Smooth muscle cell (in vitro differentiated cells): ENCODE measurements around the gene SEMA3G. TPM values are rescaled to one million over a fixed set of nuclear protein-coding genes. Genes with fewer than 3 reads are reported as not detected.

Source experiments
- DNase-seq: peaks from one replicate; lab custom pipeline; 2025; ENCODE audit not compliant: unreplicated experiment; lab: John Stamatoyannopoulos, UW
- H2AFZ ChIP-seq: fragments of 200-600 bp; sonication (generic); 2 replicates; pipeline ENCODE4 v1.6.0; 2016; ENCODE audit warnings: antibody characterized with exemption, low read depth, mild to moderate bottlenecking
- H3F3A ChIP-seq: fragments of 200-600 bp; sonication (generic); 2 replicates; pipeline ENCODE4 v1.6.0; 2017; ENCODE audit warnings: antibody characterized with exemption, low read depth
- H3K27ac ChIP-seq: fragments of 200-600 bp; sonication (generic); 2 replicates; pipeline ENCODE4 v1.5.1; 2016; ENCODE audit warnings: low read depth, mild to moderate bottlenecking
- H3K27me3 ChIP-seq: fragments of 200-600 bp; sonication (generic); 2 replicates; pipeline ENCODE4 v1.6.1; 2016; ENCODE audit warnings: low read depth, mild to moderate bottlenecking
- H3K36me3 ChIP-seq: fragments of 200-600 bp; sonication (generic); 2 replicates; pipeline ENCODE4 v1.5.1; 2016; ENCODE audit warnings: low read depth
- H3K4me1 ChIP-seq: fragments of 200-600 bp; sonication (generic); 2 replicates; pipeline ENCODE4 v1.5.1; 2016; ENCODE audit warnings: low read depth
- H3K4me2 ChIP-seq: fragments of 200-600 bp; sonication (generic); 2 replicates; pipeline ENCODE4 v1.6.0; 2016; ENCODE audit warnings: mild to moderate bottlenecking
- H3K4me3 ChIP-seq: fragments of 200-600 bp; sonication (generic); 2 replicates; pipeline ENCODE4 v1.5.1; 2016; ENCODE audit warnings: mild to moderate bottlenecking
- H3K79me2 ChIP-seq: fragments of 200-600 bp; sonication (generic); 2 replicates; pipeline ENCODE4 v1.6.0; 2016; ENCODE audit warnings: low read depth, mild to moderate bottlenecking
- H3K9ac ChIP-seq: fragments of 200-600 bp; sonication (generic); 2 replicates; pipeline ENCODE4 v1.6.0; 2016; ENCODE audit warnings: low read depth
- H3K9me3 ChIP-seq: fragments of 200-600 bp; sonication (generic); replicated peaks from 2 replicates; pipeline ENCODE4 v1.5.1; 2016; ENCODE audit warnings: low read depth
- H4K20me1 ChIP-seq: fragments of 200-600 bp; sonication (generic); 2 replicates; pipeline ENCODE4 v1.6.0; 2016; ENCODE audit warnings: low read depth
- CTCF ChIP-seq: fragments of 200-600 bp; sonication (generic); IDR thresholded peaks from 2 replicates; pipeline ENCODE4 v1.5.1; 2017; ENCODE audit warnings: borderline replicate concordance, mild to moderate bottlenecking, antibody characterized with exemption; ENCODE audit not compliant: insufficient read depth, poor library complexity, severe bottlenecking
- WGBS: methylation state at CpG from one replicate; pipeline ENCODE4 v1.1.7; 2016; ENCODE audit warnings: low lambda C conversion rate; 5-methylcytosine and 5-hydroxymethylcytosine counted together
- polyA plus RNA-seq: library from polyadenylated mRNA; unstranded; fragments of >200 nt; fragmentation: Nextera tagmentation; extraction: Ambion mirVana; gene quantifications from 2 replicates; pipeline ENCODE4 v1.2.1, GENCODE V29; 2016
- total RNA-seq: library from RNA; depleted of rRNA; stranded (reverse); fragments of >200 nt; gene quantifications from 2 replicates; pipeline ENCODE4 v1.2.3, GENCODE V29; 2014

The SEMA3G gene
- total and polyA plus RNA-seq, 2 experiments from 2014 or later = 0.09 TPM

DNA sequence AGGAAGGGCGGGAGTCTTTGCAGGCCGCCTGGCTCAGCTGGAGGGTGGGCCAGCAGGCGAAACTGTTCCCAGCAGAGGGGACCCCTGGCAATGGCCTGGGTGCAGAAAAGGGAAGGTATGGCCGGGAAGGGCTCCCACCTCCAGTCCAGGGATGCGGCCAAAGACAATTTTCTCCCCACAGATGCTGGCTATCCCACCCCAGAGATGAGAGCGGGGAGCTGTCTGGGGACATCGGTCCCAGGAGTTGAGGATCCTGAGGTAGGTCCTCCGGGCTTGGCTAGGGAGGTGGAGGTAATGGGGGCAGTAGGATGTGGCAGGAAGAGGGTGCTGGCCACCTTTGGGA is 1.7 kb downstream of the SEMA3G start:
- Histone ChIP-seq H3K27ac (no peak overlapping the region), H3K4me2 (no peak overlapping the region), H3K9me3 (no peaks in the 10 kb centered on the region), H4K20me1 (no peaks in the 10 kb centered on the region), H3K27me3 (no peaks in the 10 kb centered on the region), H3K9ac (no peak overlapping the region), H3F3A (no peaks in the 10 kb centered on the region), H3K4me3 (no peak overlapping the region), H2AFZ (no peak overlapping the region), H3K4me1 (no peaks in the 10 kb centered on the region), H3K79me2 (no peaks in the 10 kb centered on the region), H3K36me3 (no peaks in the 10 kb centered on the region)
- no peak for DNase-seq
- TF ChIP-seq CTCF = no peak
- 93% methylated on average over 8 of the region's 8 CpGs for WGBS

DNA sequence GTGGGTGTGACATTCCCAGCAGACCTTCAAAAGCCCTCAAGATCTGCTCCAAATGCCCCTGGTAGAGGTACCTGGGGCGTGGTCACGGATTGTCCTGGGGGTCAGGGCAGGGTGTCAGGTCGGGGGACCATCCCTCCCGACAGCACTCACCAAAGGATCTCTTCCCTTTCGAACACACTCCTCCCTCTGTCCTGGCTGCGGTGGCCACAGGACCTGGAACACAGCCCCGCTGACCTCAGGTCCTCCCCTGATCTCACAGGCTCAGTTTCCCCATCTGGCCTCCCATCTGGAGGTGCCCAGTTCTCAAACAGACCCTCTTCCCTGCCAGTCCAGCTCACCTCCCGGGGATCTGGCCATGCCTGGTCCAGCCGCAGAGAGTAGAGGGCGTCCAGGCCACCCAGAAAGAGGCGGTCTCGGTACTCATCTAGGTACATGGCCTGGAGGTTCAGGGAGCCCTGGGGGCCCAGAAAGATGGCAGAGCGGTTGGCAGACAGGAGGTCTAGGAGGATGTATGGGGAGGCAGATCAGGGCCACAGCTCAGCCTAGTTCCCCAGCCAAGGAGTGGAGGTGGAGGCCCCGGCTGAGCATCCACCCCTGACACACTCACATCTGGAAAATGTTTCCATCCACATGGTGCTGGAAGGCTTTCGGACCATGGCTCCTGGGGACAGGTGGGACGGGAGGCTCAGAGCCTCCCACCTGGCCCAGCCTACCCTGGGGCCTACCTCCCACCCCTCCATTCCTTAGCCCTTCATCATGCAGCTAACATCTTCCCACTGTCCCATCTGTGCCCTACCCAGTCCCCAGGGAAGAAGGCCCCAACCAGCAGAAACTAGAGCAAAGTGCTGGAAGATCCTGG is 2.3 kb downstream of the SEMA3G start:
- no peak overlapping the region for H3K27ac ChIP-seq
- H3K9me3 ChIP-seq = no peaks in the 10 kb centered on the region
- H3K36me3 ChIP-seq = no peaks in the 10 kb centered on the region
- no peak overlapping the region for H3K9ac ChIP-seq
- 93% methylated on average over 16 of the region's 16 CpGs for WGBS
- H3K4me2 ChIP-seq = no peak overlapping the region
- no peak overlapping the region for H2AFZ ChIP-seq
- DNase-seq = no peak
- no peaks in the 10 kb centered on the region for H4K20me1 ChIP-seq
- H3K79me2 ChIP-seq = no peaks in the 10 kb centered on the region
- no peak overlapping the region for H3K4me3 ChIP-seq
- no peaks in the 10 kb centered on the region for H3F3A ChIP-seq
- no peaks in the 10 kb centered on the region for H3K27me3 ChIP-seq
- H3K4me1 ChIP-seq = no peaks in the 10 kb centered on the region
- no peak for TF ChIP-seq CTCF

DNA sequence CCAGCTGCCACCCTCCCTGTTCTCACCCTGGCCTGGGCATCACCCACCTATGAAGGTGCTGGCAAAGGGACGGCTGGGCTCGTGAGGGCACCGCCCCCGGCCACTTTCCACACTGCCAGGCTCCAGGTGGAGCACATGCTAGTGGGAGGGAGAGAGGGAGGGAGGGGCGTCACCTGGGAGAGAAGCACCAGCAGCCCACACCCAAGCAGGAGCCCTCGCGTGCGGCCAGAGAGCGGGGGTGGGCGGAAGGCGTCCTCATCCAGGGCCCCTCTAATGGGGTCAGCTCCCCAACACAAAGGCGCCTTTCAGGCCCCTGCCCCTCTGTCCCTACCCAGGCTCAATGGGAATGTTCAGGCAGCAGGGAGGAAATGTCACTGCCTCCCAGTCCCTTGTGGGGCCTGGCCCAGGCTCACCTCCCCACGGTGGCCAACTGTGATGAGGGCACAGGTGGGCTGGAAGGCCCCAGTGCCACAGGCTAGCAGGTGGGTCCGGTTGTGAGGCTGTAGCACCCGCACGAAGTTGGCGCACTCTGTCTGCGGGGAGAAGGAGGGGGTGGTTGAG is 3.1 kb downstream of the SEMA3G start:
- Histone ChIP-seq H3F3A (no peaks in the 10 kb centered on the region), H2AFZ (no peak overlapping the region), H3K4me2 (no peak overlapping the region), H3K9ac (no peak overlapping the region), H3K36me3 (no peaks in the 10 kb centered on the region), H3K27ac (no peak overlapping the region), H4K20me1 (no peaks in the 10 kb centered on the region), H3K4me3 (no peak overlapping the region), H3K79me2 (no peaks in the 10 kb centered on the region), H3K27me3 (no peaks in the 10 kb centered on the region), H3K4me1 (no peaks in the 10 kb centered on the region), H3K9me3 (no peaks in the 10 kb centered on the region)
- 94% methylated on average over 15 of the region's 18 CpGs for WGBS
- TF ChIP-seq CTCF = no peak
- DNase-seq = no peak
